OCI-LY7 (cell line): ENCODE data around the gene CAB39.

Experiments used
- CTCF ChIP-seq: fragments of 200-600 bp; sonication (generic); conservative IDR thresholded peaks from 2 replicates; pipeline ENCODE4 v1.5.1; 2014; ENCODE audit warnings: mild to moderate bottlenecking, antibody characterized with exemption, low read length, moderate library complexity, mixed read lengths
- EZH2phosphoT487 ChIP-seq: fragments of 200-600 bp; sonication (generic); IDR thresholded peaks from 2 replicates; pipeline ENCODE4 v1.6.1; 2018; ENCODE audit warnings: low read depth, borderline replicate concordance, mild to moderate bottlenecking, mixed run types, antibody characterized with exemption, low read length, moderate library complexity, mixed read lengths

GRCh38 chr2:230687498-230687897 lies 25.1 kb upstream of the CAB39 start:
- no peak for TF ChIP-seq CTCF
- no peak for TF ChIP-seq EZH2phosphoT487
